ENCODE data around the gene RNF44. TPM values are rescaled to one million over a fixed set of nuclear protein-coding genes. Genes with fewer than 3 reads are reported as not detected.

The RNF44 gene
- total and polyA plus RNA-seq, 2 of the 13 experiments (the other 11 are each of a cell fraction or from before 2014, with no cell fraction given): 9.2 to 16.8 TPM

- TF ChIP-seq TFDP1 (CRISPR knock-in tag; IDR thresholded peaks at IDR 0.05; ENCODE audit: borderline replicate concordance) (peak; percentile 74; the same call in 1 of the 2 replicates), ZNF687 (CRISPR knock-in tag; IDR thresholded peaks at IDR 0.05) (peak; percentile 85), SP5 (CRISPR knock-in tag; IDR thresholded peaks at IDR 0.05; ENCODE audit: borderline replicate concordance, low read depth) (peak; percentile 67; the same call in 1 of the 2 replicates), SMAD3 (CRISPR knock-in tag; IDR thresholded peaks at IDR 0.05) (0 out of 2 replicates have a peak, but pooled peaks have one; percentile 18)
Observed at GRCh38 chr5:176545737-176546509, 8.7 kb upstream of the RNF44 start (continued).

- H3K4me3 ChIP-seq (replicated peaks in 1 of 3; ENCODE audit: insufficient read depth in 1 of 3, low read depth in 2 of 3, low read length in 3 of 3): peak overlapping the region in 1 of 3 experiments; percentile 43; a peak in 2 of 6 replicates
- ATAC-seq (no peak), FAIRE-seq (no peak), DNase-seq (ENCODE audit: low spot score) (no peak)
- POLR2A ChIA-PET: interaction anchor here (0.9 to 9.7 kb wide), 2 partner anchors 8 to 98 kb away, joined by 3 to 212 read pairs; partner anchors contain the start of gene RNF44
- peaks cover 74% of the 10 kb centered on the region for H3K4me1 ChIP-seq (ENCODE audit: insufficient read depth, low read length)
- WGBS (ENCODE audit: low lambda C conversion rate): 79% methylated on average over 6 of the region's 6 CpGs
- no peaks in the 10 kb centered on the region for H3K36me3 ChIP-seq (replicated peaks in 1 of 2; ENCODE audit: control insufficient read depth in 1 of 2, insufficient read depth in 2 of 2, low read length in 2 of 2)
- H3K79me2 ChIP-seq (ENCODE audit: insufficient read depth, low read length): peaks cover 5% of the 10 kb centered on the region
- H3K4me2 ChIP-seq (ENCODE audit: low read depth, low read length): peak overlapping the region; percentile 93
- CTCF ChIA-PET (ENCODE audit: low intra/inter-chr PET ratio, low total read pairs): no interaction called here
- H3K9me3 ChIP-seq (ENCODE audit: low read length): no peaks in the 10 kb centered on the region
- no peaks in the 10 kb centered on the region for H3K27me3 ChIP-seq (ENCODE audit: control insufficient read depth in 1 of 2, insufficient read depth in 2 of 2, low read length in 2 of 2)
- no peak overlapping the region for H2AFZ ChIP-seq (ENCODE audit: low read length)
- in situ Hi-C loops (cut with HindIII; ENCODE audit: extremely low pct_ligation_motif_present, low pct_unique_long_range_greater_than_20kb) (loop anchor here (25.0 kb wide), 1 partner anchor 817 kb away; the partner anchor contains the start of genes LMAN2 and RGS14), intact Hi-C loops (cut with micrococcal nuclease; ENCODE audit: unreplicated experiment) (no loop called here)
- no peak overlapping the region for H3K9ac ChIP-seq (ENCODE audit: insufficient read depth, low read depth, low read length)
- H3K27ac ChIP-seq (ENCODE audit: extremely low read length, insufficient read depth, low read length): no peak overlapping the region
- H4K20me1 ChIP-seq (ENCODE audit: insufficient read depth, low read length): no peaks in the 10 kb centered on the region
- no TSS peak for BruUV-seq (replicated peaks)
- TF ChIP-seq ZHX1 (CRISPR knock-in tag; IDR thresholded peaks at IDR 0.05; ENCODE audit: low read depth) (no peak), NFKB2 (CRISPR knock-in tag; IDR thresholded peaks at IDR 0.05; ENCODE audit: borderline replicate concordance) (no peak), ARNT (IDR thresholded peaks at IDR 0.05) (no peak), ATF7 (IDR thresholded peaks at IDR 0.05) (0 out of 2 replicates have a peak, but pooled peaks have one; percentile 25), ATF7 (CRISPR knock-in tag; IDR thresholded peaks at IDR 0.05) (no peak), ASH2L (IDR thresholded peaks at IDR 0.05; ENCODE audit: insufficient read length, low read depth, low read length) (peak; percentile 9), NR2C2 (CRISPR knock-in tag; IDR thresholded peaks at IDR 0.05; ENCODE audit: borderline replicate concordance) (peak; percentile 11; the same call in 1 of the 2 replicates), ZNF691 (CRISPR knock-in tag; IDR thresholded peaks at IDR 0.05; ENCODE audit: borderline replicate concordance, low read depth) (0 out of 2 replicates have a peak, but pooled peaks have one; percentile 12)
Observed at GRCh38 chr5:176545388-176545736, 8.2 kb upstream of the RNF44 start.

All from HepG2 (cell line).